Endothelial cell (in vitro differentiated cells): ENCODE results near the gene ATG5. TPM values are rescaled to one million over a fixed set of nuclear protein-coding genes. Genes with fewer than 3 reads are reported as not detected.

ENCODE experiments used
- DNase-seq: peaks from one replicate; pipeline ENCODE4 v3.0.0; 2021; ENCODE audit warnings: low spot score
- H3K27ac Mint-ChIP-seq: one replicate; pipeline ENCODE4 v1.8.0; 2021; ENCODE audit warnings: mixed read lengths, inconsistent platforms; ENCODE audit not compliant: unreplicated experiment
- H3K27me3 Mint-ChIP-seq: one replicate; pipeline ENCODE4 v1.8.0; 2021; ENCODE audit warnings: mild to moderate bottlenecking, moderate library complexity, mixed read lengths, inconsistent platforms; ENCODE audit not compliant: unreplicated experiment
- H3K36me3 Mint-ChIP-seq: one replicate; pipeline ENCODE4 v1.8.0; 2021; ENCODE audit warnings: mild to moderate bottlenecking, low read depth, mixed read lengths, inconsistent platforms; ENCODE audit not compliant: unreplicated experiment
- H3K4me1 Mint-ChIP-seq: one replicate; pipeline ENCODE4 v1.8.0; 2021; ENCODE audit warnings: mild to moderate bottlenecking, mixed read lengths, inconsistent platforms; ENCODE audit not compliant: unreplicated experiment
- H3K4me3 Mint-ChIP-seq: one replicate; pipeline ENCODE4 v1.8.0; 2021; ENCODE audit warnings: mild to moderate bottlenecking, mixed read lengths, inconsistent platforms; ENCODE audit not compliant: unreplicated experiment
- H3K9me3 Mint-ChIP-seq: one replicate; pipeline ENCODE4 v1.8.0; 2021; ENCODE audit warnings: mixed read lengths, inconsistent platforms; ENCODE audit not compliant: unreplicated experiment
- total RNA-seq: library from RNA; stranded (reverse); fragmentation: NEBNext Ultra II Directional; extraction: Animal tissue kit (Norgen Biotek cat#: 25700); gene quantifications from one replicate; pipeline ENCODE4 v1.2.1, GENCODE V29; 2021; ENCODE audit not compliant: unreplicated experiment
- TF ChIP-seq, protein P1 (sequence below): fragments of 200-600 bp; sonication (generic); IDR thresholded peaks from one replicate; pipeline ENCODE4 v1.5.0; 2021; ENCODE audit warnings: antibody characterized with exemption; ENCODE audit not compliant: unreplicated experiment

The ATG5 gene
- total RNA-seq, 1 donor from 2014 or later, result 27.5 TPM

DNA sequence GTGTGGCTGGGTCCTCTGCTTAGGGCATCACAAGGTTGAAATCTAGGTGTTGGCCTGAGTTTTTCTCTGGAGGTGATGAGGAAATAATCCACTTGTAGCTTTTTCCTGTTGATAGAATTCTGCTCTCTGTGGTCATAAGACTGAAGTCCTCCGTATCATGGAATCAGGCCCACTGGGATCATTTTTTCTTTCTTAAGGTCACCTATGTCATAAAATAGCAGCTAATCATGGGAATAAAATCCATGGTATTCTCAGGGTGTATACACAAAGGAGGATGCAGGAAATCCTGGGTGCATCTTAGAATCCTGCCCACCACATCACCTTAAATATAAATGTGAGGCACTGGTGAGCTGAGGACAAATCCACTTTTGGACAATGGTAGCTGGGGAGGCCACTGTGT is 166.7 kb downstream of the ATG5 start:
- H3K27ac Mint-ChIP-seq, result no peak overlapping the region
- no peaks in the 10 kb centered on the region for H3K36me3 Mint-ChIP-seq
- no peaks in the 10 kb centered on the region for H3K9me3 Mint-ChIP-seq
- peaks cover 7% of the 10 kb centered on the region for H3K27me3 Mint-ChIP-seq
- DNase-seq, result no peak
- TF ChIP-seq, protein P1, sequence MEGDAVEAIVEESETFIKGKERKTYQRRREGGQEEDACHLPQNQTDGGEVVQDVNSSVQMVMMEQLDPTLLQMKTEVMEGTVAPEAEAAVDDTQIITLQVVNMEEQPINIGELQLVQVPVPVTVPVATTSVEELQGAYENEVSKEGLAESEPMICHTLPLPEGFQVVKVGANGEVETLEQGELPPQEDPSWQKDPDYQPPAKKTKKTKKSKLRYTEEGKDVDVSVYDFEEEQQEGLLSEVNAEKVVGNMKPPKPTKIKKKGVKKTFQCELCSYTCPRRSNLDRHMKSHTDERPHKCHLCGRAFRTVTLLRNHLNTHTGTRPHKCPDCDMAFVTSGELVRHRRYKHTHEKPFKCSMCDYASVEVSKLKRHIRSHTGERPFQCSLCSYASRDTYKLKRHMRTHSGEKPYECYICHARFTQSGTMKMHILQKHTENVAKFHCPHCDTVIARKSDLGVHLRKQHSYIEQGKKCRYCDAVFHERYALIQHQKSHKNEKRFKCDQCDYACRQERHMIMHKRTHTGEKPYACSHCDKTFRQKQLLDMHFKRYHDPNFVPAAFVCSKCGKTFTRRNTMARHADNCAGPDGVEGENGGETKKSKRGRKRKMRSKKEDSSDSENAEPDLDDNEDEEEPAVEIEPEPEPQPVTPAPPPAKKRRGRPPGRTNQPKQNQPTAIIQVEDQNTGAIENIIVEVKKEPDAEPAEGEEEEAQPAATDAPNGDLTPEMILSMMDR, result no peak
- H3K4me1 Mint-ChIP-seq, result peaks cover 29% of the 10 kb centered on the region
- no peak overlapping the region for H3K4me3 Mint-ChIP-seq

DNA sequence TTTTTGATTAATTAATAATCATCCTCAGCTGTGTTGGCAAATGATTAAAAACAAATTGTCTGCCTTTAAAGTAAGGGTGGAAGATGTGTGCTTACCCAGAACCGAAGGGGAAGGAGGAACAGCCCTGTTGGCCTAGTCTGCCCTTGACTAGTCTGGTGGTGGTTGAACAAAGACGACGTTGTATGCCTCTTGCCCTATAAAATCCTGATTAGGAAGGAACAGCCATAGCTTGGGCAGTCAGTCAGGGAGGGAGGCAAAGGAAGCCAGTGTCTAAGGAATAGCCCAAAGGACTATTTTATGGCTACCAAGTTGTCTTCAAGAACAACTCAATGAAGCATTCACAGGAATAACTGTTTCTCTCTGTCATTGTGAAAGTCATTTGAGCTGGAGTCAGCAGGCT is 168.7 kb downstream of the ATG5 start:
- Mint-ChIP-seq H3K4me1 (peaks cover 19% of the 10 kb centered on the region), H3K27ac (no peak overlapping the region), H3K4me3 (no peak overlapping the region), H3K27me3 (peaks cover 2% of the 10 kb centered on the region), H3K36me3 (no peaks in the 10 kb centered on the region), H3K9me3 (no peaks in the 10 kb centered on the region)
- no peak for DNase-seq
- TF ChIP-seq, protein P1, result no peak

DNA sequence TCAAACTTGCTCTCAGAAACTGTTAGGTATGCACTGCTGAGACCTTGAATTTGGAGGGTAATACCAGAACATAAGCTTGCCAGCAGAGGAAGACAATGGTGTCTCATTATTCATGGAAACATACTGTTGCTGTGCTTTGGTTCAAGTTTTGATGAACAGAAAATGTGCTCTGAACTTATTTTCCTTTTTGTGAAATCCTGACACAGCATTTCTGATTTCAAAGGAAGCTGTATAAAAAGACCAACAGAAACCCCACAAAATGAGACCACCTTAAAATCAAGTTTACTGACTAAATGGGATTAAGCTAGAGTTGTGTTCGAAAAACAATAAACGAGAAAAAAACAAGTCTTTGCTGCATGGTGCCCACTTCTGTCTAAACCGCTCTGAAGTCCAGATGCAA is 169.1 kb downstream of the ATG5 start:
- H3K27me3 Mint-ChIP-seq, result peaks cover 2% of the 10 kb centered on the region
- no peak overlapping the region for H3K27ac Mint-ChIP-seq
- no peak for DNase-seq
- TF ChIP-seq, protein P1, result no peak
- no peak overlapping the region for H3K4me3 Mint-ChIP-seq
- H3K36me3 Mint-ChIP-seq, result no peaks in the 10 kb centered on the region
- H3K9me3 Mint-ChIP-seq, result no peaks in the 10 kb centered on the region
- peaks cover 19% of the 10 kb centered on the region for H3K4me1 Mint-ChIP-seq

DNA sequence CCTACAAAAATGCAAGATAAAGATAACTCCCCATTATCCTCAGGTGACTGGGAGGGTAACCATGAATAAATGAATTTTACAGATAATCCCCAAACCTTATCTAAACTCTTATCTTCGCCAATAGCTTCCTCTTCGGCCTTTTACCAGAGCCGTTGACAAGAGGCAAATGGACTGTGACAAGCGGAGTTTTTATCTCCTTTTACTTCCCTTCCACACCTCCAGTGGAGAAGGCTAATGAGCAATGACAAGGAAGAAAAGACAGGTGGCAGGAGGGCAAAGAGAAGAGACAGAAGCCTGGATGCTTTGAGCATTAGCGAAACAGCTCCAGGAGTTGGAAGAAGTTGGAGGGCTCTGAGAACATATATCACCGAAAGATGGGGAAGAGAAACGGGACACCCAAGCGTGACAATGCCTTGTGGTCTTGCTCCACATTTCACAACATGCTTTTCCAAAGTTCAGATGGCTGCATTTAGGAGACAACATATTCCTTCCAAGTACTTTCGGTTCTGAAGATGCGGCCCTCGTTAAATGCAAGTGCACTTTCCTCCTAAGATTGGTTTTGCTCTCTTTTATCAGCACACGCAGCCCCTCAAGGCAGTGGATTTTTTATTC is 170.2 kb downstream of the ATG5 start:
- no peak overlapping the region for H3K4me3 Mint-ChIP-seq
- peaks cover 19% of the 10 kb centered on the region for H3K4me1 Mint-ChIP-seq

DNA sequence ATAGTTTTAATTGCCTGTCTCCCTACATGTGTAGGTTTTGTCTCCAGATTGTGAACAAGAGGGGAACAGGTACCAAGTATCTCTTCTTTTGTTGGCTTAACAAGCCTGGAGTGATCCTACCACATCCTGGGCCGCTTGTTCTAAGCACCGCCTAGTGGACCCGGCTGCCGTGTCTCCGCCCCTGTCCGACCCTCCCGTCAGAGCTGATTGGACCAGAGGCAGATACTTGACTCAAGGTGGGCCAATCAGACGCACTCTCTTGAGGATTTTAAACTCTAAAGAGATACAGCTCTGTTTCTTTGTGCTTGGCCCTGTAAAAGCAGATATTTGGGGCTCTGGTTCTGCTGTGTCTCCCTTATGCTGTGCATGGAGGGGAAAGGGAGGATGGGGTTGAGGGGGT is 171.2 kb downstream of the ATG5 start:
- peaks cover 17% of the 10 kb centered on the region for H3K4me1 Mint-ChIP-seq
- H3K4me3 Mint-ChIP-seq, result no peak overlapping the region
- DNase-seq, result no peak
- H3K9me3 Mint-ChIP-seq, result no peaks in the 10 kb centered on the region
- H3K27ac Mint-ChIP-seq, result no peak overlapping the region
- no peaks in the 10 kb centered on the region for H3K36me3 Mint-ChIP-seq
- TF ChIP-seq, protein P1, result no peak
- peaks cover 2% of the 10 kb centered on the region for H3K27me3 Mint-ChIP-seq

More for the DNA sequence above, 170.2 kb downstream of the ATG5 start:
- no peak for DNase-seq
- TF ChIP-seq, protein P1, result no peak
- Mint-ChIP-seq H3K9me3 (no peaks in the 10 kb centered on the region), H3K27me3 (peaks cover 2% of the 10 kb centered on the region), H3K36me3 (no peaks in the 10 kb centered on the region), H3K27ac (no peak overlapping the region)
